AG20443 (cell line): ENCODE results near the gene DUSP11.
"Not testable (repeated sequence)": the region's sequence is repeated elsewhere in the genome, so short reads cannot be mapped to it uniquely, and the experiment has no call there.

Experiments
- DNase-seq: peaks from one replicate; pipeline ENCODE4 v3.0.0; 2012; ENCODE audit warnings: low spot score, mixed read lengths

The DUSP11 gene

DNA sequence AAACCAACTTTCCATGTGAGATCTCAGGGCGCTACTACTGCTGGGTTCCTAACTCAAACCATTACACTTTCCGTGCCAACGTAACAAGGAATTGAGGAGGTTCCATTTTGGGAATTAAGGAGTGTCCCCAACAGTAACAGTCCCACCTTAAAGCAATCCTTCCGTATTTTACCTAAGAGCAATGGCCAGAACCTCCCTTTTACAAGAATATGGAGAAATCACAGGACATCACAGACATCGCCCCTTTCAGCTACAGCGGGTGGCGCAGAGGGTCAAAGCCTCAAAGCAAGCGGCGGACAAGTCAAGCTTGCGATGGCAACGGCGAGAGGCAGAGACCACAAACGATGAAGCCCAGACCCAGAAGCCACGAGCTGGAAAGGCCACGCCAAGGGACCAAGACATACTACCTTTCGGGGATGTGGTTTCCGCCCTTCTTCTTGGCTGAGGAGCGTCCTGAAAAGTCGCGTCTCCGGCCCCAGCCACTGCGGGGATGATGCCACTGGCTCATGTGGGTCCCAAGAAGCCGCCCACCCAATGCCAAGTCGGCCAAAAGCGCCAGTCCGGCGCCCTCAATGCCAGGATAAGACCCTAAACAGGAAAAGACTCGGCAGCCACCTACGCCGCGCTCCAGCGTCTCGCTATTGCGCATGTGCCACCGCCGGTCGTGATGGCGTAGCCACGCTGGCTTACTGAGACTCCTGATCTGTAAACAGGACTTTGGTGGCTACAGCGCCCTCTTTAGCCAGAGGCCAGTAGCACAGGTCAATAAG, at the start of gene DUSP11:
TSS of gene DUSP11 (minus strand) at position 637 of the 770 bp plus-strand sequence. CDS start at position 508, 129 bp downstream.
- DNase-seq: peak; percentile 98

DNA sequence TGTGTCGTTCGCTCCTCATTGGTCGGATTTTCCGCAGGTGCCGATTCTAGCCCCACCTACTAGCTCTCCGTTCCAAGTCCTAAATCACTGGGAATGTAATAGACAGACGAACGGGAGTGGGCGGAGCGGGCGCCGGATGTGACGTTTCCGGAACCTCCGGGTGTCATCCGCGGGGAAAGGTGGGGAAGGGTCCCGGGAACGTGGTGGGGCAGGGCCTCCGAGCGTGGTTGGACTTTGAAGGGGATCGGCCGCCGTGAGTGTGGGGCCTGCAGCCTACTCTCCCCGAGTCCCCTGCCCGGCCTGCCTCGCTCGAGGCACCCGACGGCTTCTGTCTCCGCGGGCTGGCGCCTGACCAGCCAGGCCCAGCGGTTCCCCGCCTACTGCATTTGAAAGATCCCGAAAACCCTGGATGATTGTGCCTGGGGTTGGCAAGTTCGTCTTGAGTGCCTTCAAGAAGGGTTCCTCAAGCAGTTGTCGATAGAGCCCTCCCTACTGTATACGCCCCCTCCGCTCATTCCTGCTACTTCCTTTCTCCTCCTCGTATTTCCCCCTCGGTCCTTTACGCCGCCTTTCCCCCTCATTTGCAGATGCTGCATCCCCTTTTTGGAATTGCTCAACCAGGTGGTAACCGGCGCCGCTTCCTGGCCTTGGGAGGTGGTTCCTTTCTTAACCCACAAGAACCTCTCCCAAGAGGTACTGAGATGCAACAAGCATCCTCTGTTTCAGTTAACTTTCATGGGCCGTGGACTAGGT, 49.1 kb upstream of the DUSP11 start, which contains the start of gene STAMBP:
TSS of gene STAMBP (plus strand) at position 144 of the 753 bp plus-strand sequence. CDS start 1,896 bp downstream, outside the sequence.
- peak; percentile 95 for DNase-seq

DNA sequence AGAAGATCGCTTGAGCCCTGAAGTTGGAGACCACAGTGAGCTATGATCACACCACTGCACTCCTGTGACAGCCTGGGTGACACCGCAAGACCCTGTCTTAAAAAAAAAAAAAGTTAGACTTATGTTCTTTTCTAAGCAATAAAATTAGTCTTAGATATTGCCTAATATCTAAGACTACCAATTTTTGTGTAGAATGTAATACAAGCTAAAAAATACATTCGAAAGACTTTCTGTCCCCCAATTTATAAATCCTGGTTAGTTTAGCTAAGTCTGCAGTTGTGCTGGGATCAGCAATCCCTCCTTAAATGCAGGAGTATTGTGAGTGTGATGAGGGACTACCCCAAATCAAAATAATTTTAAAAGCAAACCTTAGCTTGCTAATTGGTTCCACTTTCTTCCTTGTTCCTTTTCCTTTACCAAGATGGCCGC, 48.5 kb upstream of the DUSP11 start:
- DNase-seq: no peak

DNA sequence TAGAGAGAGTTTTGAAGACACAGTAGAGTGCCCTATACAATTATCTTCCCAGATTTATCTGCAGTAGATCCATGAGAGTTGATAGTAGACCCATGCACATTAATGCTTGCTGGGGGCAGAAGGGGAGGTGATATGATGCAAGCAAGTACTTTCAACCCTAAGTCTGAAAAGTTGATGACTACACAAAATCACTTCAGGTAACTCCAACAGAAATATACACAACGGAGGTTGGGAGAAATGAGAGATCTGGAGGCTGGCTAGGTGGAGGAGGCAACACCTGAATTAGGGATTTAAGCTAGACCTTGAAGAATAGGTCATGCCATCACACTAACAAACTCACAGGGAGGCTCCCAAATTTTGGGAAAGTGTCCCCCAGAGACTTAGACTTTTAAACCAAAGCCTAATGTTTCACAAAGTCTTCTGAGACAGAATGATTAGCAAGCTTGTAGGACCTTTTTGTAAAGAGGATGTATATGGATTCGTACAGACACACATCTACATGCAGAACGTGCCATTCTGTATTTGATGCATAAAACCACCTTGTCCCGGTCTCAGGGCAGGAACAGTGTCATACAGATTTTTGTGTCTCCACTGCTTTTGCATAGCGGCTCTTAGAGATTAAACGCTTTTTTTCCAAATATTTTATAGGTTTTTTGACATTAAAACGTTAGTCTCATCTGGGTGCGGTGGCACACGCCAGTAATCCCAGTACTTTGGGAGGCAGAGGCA, 47.9 kb upstream of the DUSP11 start:
- DNase-seq: no peak

DNA sequence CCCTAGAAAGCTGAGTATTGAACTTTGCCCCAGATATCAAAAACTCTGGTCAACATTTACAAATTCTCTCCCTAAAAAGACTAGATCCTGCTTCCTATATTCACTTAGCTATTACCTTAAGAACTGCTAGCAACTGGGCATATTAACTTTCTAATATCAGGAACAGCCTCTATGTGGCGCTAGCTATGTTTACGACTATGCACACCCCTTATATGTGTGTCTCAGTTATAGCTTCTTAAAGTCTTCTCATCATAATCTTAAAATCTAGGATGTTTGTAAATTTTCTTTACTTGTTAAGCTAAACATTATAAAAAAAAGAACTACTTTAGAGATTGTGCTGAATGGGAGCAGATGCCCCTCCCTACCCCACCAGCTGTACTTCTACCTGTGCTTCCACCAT, 47.1 kb upstream of the DUSP11 start:
- no peak for DNase-seq

DNA sequence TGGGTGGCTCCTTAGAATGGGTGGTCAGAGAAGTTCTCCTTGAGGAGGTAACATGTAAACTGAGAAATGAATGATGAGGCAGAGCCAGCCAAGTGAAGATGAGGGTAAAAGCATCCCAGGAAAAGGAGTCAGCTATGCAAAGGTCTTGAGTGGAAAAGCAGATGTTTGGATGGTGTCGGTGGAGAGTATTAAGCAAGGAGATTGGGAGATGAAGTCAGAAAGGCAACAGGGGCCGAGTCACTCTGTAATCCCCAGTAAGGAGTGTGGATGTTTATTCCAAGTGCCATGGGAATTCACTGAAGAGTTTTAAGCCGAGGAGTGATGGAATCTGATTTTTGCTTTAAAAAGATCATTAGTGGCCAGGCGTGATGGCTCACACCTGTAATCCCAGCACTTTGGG, 45.5 kb upstream of the DUSP11 start:
- DNase-seq: no peak

DNA sequence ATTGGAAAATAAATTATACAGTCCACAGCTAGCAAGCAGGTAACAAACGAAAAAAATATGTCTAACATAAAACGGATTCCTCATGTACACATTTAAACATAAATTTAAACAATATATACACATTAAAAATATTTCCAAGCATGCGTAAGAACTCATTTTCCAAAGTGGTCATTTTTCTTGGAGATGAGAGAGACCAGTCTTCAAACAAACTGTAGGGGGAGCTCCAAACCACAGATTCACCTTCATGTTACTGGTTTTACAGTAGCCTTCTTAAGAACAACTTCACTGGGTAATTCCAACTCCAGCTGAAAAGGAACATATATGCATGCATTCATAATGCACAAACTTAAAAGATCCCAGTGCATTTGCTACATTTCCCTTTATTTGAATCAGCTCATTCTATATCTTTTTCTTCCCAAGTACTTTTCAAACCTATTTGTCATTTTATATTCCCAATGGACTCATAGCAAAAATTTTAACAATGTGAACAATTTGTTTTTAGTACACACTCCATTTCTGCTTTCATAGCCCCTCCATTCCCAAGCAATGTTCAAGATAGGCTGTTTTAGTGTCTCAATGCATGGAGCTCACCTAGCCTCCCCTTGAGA, 44.1 kb upstream of the DUSP11 start:
- peak; percentile 57 for DNase-seq

DNA sequence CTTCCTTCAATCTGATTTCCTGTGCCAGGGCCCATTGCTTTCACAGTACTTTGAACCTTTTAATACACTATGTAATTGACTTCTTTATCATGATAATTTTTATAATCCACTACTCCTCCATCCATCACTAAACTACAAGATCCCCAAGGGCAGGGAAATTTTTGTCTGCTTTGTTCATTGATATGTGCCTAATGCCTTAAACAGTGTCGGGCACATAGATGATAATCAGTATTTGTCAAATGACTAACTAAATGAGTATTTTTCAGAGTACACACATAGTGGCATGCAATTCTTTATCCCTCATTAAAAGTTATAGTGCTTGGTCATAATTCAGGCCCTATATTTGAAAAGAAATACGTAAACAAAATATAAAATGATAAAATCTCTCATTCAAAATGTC, 43.5 kb upstream of the DUSP11 start:
- DNase-seq: no peak

DNA sequence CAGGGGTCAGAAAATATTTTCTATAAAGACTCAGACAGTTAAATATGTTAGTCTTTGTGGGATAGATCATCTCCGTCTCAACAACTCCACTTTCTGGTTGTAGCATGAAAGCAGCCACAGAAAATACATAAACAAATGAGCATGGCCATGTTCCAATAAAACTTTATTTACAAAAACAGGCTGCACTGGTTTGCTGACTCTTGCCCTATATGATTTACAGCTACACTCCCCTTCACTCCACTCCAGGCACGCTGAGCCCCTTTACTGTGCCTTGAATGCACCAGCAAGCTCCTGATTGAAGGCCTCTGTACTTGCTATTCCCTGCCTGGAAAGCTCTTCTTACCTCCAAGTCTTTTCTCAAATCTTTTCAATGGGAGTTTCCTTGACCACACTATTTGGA, 43.1 kb upstream of the DUSP11 start:
- DNase-seq: no peak

DNA sequence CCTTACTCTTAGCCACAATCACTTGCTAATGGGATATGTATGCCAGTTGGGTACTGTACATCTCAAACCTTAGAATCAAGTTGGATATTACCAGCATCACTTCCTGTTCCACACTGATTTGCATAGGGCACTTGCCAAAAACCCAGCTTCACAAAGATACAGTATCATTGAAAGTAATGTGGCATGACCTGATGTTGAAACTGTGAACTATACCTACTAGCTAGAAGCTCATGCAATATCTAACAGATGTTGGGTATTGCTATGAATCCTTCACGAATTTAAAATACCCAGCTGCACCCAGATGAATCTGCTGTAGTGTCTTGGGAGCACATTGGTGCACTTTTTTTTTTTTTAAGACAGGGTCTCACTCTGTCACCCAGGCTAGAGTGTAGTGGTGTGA, 42.4 kb upstream of the DUSP11 start:
- no peak for DNase-seq

DNA sequence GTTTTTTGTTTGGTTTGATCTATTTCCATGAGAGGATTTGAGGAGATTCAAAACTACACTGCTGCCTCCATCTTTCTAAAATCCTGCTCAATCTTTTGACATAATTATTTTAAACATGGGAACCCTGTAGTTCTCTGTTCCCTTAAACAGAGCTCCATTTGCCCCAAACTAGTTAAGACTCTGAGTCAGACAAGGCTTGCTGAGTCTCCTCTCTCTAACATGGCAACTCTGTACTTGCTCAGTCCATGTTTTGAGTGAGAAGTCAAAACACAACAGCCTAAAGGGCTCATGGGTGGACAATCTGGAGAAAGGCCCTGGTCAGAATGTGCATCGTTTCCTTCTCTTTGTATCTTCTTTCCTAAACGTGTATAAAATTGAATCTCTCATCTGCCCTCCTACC, 41.8 kb upstream of the DUSP11 start:
- no peak for DNase-seq

DNA sequence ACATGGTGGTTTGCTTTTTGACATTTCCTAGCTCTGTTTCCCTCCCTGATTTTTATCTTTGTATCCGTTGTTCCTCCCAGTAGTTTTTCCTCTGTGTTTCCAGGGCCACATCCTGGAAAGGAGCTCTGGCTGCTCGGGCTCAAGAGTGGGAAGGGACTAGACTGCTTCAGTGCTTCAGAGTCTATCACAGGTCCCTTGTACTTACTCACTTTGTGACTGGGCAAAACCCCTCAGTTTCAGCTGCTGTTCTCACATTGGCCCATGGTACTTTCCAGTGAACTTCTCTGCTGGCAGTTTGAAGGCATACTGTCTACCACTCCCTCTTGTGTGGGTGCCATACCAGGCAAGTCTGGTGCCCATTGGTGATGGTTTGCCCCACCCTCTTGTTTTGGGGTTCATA, 41.3 kb upstream of the DUSP11 start:
- no peak for DNase-seq

DNA sequence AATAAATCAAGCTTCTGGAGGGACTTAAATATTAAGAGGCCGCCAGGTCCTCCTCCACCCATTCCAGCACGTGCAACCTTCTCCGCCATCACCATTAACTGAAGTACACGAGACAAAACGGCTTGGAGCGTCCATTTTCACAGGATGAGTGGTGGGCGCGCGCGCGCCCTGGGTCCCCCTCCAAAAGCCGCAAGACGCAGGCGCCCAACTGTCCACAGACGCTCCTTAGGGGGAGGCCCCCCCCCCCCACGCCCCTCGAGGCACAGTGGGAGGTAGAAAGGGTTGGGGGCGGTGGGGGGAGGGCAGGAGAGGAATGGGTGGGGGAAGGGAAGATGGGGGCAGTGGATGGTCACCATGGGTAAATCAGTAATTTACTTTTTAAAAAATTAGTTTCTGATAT, 38.4 kb upstream of the DUSP11 start:
- DNase-seq: no peak

DNA sequence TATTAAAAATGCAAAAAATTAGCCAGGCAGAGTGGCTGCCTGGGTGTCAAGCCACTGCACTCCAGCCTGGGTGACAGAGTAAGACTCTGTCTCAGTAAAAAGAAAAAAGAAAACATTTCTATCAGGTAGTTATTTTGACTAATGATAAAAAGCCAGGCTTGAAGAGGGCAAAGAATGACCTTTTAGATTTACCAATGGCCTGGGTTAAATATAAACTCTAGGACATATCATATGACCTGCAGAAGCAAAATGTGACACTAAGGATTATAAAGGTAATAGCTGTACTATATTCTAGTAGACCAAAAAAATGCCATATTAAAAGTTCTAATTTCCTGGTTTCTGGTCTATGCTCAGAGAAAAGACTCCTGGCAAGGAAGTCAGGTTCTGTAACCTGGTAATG, 32.7 kb upstream of the DUSP11 start:
- no peak for DNase-seq

DNA sequence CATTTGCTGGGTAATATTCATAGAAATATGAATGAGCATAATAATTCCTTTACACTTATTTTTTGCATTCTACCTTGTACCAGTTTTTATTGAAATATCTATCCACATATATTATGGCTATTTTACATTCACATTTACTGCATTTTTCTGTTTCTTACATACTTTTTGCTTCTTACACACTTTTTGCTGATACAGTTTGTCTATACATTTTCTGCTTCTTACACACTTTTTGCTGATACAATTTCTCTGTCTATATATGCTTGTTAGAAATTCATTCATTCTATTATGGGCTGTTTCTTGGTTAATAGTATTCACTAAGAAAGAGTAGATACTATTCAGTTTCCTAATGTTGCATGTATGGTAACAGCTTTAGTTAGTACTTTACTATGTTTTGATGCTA, 32.0 kb upstream of the DUSP11 start:
- no peak for DNase-seq

DNA sequence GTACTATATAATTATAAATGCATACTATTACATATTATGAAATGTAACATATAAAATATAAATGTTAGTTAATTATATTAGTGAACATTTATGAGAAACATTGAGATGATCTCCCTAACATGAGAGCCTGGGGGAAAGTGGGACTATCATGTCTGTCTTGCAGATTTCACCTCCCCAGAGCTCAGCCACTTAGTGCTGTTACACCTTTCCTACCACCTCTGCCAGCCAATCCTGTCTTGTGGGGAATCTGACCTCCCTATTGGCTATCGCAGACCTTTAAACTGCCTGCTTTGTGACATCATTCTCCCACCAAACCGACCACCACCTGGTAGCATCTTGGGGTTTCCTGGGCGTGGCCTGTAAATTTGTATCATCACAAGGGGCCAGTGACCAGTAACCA, 4.0 kb upstream of the DUSP11 start, which contains the start of gene C2orf78:
TSS of gene C2orf78 (plus strand) at position 301 of the 400 bp plus-strand sequence. CDS start 127 bp downstream, outside the sequence.
- not testable (repeated sequence) for DNase-seq

DNA sequence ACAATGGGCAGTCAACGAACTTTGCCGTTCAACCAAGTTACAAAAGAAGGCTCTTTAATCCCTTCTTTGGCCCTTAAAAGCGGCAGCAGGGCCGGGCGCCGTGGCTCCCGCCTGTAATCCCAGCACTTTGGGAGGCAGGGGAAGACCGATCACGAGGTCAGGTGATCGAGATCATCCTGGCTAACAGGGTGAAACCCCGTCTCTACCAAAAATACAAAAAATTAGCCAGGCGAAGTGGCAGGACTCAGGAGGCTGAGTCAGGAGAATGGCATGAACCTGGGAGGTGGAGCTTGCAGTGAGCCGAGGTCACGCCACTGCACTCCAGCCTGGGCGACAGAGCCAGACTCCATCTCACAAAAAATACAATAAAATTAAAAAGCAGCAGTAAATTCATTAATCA, 3.5 kb upstream of the DUSP11 start:
- DNase-seq: not testable (repeated sequence)

DNA sequence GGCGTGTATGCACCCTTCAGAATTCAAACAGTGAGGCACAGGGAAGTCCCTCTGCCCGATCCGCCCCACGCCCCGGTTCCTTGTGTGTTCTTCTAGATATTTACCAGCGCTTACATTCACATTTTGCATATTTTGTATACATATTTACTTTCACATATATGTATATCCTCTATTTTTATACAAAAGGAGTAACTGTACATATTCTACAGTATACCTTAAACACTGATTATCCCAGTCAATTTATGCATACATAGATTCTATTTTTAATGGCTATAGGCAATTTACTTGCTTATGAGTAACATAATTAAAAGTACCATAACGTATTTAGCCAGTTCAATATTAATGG, 307 bp upstream of the DUSP11 start:
- DNase-seq: no peak

DNA sequence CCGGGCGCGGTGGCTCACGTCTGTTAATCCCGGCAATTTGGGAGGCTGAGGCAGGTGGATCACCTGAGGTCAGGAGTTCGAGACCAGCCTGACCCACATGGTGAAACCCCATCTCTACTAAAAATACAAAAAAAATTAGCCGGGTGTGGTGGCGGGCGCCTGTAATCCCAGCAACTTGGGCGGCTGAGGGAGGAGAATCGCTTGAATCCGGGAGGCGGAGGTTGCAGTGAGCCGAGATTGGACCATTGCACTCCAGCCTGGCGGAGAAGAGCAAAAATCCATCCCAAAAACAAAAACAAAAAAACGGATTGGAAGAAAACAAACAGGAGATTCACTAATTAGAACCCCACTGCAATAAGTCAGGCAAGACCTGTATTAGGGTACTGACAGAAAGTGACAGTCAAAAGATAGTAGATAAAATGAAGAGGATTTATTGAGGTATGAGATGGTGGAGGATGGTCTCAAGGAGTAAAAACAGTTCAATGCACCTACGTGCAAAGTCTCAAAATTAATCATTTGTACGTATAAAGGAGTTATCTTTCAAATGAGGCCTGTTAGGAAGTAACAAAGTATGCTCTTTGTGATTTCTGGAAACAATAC, 936 bp downstream of the DUSP11 start:
- not testable (repeated sequence) for DNase-seq

DNA sequence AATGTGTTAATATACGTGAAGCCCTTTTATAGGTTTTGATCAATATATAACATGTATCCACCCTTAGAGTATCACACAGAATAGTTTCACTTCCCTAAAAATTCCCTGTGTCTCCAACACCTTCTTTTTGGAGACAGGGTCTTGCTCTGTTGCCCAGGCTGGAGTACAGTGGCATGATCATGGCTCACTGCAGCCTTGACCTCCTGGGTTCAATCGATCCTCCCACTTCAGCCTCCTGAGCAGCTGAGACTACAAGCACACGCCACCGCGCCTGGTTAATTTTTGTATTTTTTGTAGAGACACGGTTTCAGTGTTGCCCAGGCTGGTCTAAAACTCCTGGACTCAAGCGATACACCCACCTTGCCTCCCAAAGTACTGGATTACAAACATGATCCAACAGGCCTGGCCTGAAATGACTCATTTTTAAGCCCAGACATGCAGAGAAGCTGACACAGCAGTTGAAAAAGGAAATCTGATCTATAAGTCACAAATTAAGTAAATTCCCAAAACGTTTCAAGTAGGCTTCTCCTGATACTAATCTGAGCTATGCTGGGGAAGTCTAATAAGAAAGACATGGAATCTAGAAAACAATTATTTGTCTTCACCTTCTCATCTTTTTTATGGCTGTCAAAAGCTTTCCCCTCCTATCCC, 2.9 kb downstream of the DUSP11 start:
- DNase-seq: no peak

DNA sequence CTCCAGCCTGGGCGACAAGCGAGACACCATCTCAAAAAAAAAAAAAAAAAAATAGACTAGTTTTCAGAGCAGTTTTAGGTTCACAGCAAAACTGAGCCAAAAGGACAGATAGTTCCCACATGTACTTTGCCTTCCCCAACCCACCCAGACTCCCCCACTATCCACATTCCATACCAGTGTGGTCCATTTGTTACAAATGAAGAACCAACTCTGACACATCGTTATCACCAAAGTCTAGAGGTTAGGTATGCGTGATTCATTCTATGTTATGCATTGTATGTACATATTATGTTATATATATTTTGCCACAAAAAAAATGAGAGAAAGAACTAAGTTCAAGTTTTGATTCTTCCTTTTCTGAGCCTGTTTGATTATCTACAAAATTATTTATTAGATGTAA, 3.5 kb downstream of the DUSP11 start:
- DNase-seq: no peak
